GM19239 (cell line): ENCODE data around the gene NOS1AP.
"Not testable (repeated sequence)": the region's sequence is repeated elsewhere in the genome, so short reads cannot be mapped to it uniquely, and the experiment has no call there.

Experiments
- DNase-seq: peaks from one replicate; pipeline ENCODE4 v3.0.0; 2011; ENCODE audit warnings: low spot score; ENCODE audit not compliant: insufficient read length
- FAIRE-seq: peaks from 2 replicates; lab custom pipeline; 2011; peaks lifted over from hg19 to GRCh38; lab: Jason Lieb, UNC

NOS1AP gene

GRCh38 chr1:162186406-162186805 lies 116.9 kb downstream of the NOS1AP start:
- FAIRE-seq (no peak), DNase-seq (no peak)

- no peak for FAIRE-seq
- DNase-seq: no peak
Observed at GRCh38 chr1:162187687-162188276, 118.3 kb downstream of the NOS1AP start.

GRCh38 chr1:162189345-162189744 lies 119.9 kb downstream of the NOS1AP start:
- no peak for FAIRE-seq
- no peak for DNase-seq

- no peak for FAIRE-seq
- no peak for DNase-seq
Observed at GRCh38 chr1:162191396-162192305, 122.2 kb downstream of the NOS1AP start.

DNA sequence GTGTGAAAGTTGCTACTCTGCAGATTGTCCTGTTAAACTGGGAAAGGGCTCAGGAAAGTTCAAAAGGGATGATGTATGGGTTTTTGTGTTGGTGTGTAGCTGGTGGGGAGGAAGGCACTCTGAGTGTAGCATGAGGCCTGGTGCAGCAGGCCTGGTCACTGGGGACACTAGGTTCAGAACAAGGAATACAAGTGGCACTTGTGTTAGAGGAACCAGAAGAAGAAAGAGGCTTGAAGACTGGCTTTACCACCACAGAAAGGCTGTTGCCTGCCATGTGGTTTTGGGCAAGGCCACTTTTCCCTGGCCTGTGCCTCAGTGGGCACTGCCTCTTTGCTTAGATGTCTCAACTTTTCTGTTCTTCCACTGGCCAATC lies 122.8 kb downstream of the NOS1AP start:
- FAIRE-seq: no peak
- no peak for DNase-seq

DNA sequence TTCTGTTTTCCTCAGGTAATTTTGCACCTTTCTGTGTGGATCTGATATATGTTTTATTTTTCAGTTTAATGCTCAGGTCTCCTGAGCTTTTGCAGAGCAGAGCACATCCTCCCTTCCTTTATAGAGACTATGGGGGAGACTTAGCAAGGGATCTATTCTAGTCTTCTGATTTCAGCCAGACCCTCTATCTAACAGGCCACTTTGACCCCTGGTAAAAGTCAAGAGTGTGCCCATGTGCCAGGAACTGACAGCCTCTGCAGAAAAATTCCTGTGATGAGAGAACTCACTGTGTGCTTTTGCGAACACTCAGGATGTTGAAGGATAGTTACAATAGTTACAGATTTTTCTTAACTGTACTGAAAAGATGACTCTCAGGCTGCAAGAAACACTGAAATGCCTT lies 123.3 kb downstream of the NOS1AP start:
- no peak for FAIRE-seq
- DNase-seq: no peak

DNA sequence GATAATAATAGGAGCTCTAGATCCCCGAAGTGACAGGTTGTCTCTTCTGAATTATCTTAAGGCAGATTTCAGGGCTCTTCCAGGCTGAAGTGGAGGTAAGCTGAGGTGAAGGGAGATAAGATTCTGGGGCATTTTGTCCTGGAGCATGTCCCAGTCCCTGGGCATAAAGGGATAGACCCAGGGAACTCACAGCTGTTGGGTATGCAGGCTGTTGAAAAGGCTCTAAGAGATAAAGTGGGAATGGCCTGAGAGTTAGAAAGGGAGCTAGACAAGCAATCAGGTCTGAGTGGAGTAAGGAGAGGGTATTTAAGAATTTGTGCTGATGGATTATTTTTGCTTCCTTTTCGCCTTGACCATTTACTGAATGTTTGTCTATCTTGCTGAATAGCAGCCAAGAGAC lies 123.7 kb downstream of the NOS1AP start:
- DNase-seq (no peak), FAIRE-seq (no peak)

DNA sequence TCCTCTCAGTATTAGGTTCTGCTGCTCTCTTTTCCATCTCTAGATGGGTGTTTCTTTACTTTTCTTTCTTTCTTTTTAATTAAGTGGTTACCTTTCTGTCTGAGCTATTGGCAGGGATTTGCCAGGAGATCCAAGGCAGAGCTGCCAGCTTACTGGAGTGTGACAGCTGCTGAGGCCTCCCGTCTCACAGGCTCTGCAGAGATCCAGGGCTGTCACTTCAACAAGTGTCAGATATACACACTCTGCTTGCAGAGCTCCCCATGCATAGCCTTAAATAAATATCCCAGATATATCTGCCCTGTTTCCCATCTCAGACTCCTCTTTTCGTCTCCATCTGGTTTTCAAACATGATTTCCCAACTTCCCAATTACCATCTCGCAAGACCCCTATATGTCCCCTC lies 124.3 kb downstream of the NOS1AP start:
- FAIRE-seq (no peak), DNase-seq (no peak)

- no peak for DNase-seq
- no peak for FAIRE-seq
Observed at GRCh38 chr1:162195567-162195966, 126.1 kb downstream of the NOS1AP start.

GRCh38 chr1:162196387-162196786 lies 126.9 kb downstream of the NOS1AP start:
- no peak for DNase-seq

DNA sequence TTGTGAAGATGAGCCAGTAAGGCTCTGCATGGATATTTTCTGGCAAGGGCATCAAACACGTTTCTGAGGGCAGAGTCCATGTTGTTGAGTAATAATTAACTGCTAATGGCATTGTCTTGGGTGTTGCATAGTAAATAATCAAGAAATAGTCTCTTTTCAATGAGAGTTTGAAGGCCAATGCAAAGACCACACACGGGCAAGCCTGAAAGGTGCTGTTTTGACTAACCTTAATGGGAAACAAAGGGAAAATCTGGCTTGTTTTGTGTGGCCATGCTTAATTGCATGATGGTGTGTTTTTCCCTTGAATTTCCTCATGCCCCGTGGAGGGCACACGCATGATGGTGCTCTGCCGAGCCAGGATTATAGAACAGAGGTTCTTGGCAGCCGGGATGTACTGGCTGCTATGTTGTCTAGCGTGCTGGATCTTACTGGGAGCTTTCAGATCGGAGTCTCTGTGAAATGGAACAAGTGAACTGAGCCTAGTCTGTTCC lies 127.6 kb downstream of the NOS1AP start:
- no peak for FAIRE-seq

More at GRCh38 chr1:162196387-162196786, 126.9 kb downstream of the NOS1AP start:
- no peak for FAIRE-seq

DNA sequence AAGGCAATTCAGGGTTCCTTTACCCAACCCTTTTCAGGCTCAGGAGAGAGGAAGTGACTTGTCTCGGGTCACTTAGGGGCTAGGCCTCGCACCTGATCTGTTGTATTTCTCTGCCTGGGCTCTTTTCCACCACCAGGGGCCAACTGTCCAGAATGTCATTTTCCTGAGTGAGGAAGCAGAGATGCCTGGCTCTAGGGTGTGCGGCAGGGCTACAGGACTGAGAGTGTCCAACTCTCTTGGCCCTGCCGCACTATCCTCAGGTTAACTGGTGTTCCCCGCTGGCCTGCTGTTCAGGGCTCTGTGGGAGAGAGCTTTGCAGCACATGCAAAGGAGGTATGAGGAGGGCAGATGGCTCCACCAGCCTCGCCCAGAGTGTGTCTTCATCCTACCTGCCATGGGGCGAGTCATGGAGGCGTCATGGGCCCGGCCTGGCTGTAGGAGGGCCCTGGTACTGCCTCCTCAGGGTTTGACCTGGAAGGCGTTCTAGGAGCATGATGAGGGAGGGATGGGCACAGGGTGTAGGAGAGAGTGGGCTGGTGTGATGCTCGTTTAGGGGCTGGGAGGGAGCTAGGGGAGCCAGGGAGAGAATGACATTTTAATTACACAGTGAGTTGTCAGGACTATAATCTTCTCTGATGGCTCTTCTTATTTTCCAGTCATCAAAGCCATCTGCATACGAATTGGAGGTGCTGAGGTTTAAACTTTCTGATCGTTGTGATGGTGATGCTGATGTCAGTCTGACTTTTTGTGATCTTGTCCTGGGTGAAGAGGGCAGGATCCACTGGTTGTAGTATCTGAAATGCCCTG lies 128.3 kb downstream of the NOS1AP start:
- DNase-seq (no peak), FAIRE-seq (no peak)

More for the DNA sequence above, 127.6 kb downstream of the NOS1AP start:
- DNase-seq: no peak

- DNase-seq (no peak), FAIRE-seq (no peak)
Observed at GRCh38 chr1:162200096-162200847, 130.8 kb downstream of the NOS1AP start.

DNA sequence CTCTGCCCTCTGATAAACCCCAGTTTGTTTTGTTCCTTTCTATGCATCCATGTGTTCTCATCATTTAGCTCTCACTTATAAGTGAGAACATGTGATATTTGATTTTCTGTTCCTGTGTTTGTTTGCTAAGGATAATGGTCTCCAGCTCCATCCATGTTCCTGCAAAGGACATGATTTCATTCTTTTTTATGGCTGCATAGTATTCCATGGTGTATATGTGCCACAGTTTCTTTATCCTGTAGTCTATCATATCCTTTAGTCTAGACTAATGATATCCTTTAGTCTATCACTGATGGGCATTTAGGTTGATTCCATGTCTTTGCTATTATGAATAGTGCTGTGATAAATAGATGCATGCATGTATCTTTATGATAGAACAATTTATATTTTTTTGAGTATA lies 131.6 kb downstream of the NOS1AP start:
- not testable (repeated sequence) for FAIRE-seq, DNase-seq

DNA sequence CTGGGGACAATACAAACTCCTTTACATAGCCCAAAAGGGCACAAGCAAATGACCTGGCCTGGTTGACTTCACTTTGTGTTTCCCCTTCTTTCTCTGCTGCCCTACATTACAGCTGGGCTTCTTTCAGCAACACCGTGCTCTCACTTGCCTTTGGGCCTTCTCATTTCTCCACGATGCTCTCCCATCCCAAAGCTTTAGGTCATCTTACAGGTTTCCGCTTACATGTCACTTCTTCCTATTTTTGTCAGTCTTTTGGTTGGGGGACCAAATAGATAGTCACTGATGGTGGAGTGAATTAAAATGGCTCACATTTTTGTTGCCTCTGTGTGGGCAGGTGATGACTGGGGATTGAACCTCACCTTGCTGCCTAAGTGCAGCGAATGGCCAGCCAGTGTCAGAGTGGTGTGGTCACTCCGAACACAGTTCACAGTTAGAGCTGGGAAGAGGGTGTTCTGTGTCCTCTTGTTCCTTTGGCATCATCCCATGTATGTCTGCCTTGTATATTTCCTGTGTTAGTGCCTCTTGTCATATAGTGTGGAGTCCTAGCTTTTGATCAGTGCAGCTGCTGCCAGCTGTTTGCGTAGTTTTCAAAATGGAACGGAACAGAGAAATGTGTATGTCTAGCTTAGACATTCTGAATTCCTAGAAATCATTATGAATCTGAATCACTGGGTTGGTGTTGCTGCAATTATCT lies 134.8 kb downstream of the NOS1AP start:
- FAIRE-seq (no peak), DNase-seq (no peak)

DNA sequence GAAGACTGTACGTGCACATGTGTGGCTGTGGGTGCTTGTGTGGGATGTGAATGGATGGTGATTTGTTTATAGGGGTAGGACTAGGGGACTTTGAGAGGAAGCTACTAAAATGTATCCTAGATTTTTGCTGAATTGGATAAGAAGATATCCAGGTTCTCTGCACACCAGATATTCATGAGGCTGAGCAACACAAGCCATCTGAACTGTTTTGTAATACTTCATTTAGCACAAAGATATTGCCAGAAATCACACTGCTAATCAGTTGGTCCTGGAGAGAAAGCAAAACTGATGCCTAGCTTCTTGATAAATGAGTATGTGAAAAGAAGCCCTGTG lies 135.3 kb downstream of the NOS1AP start:
- no peak for FAIRE-seq
- no peak for DNase-seq

DNA sequence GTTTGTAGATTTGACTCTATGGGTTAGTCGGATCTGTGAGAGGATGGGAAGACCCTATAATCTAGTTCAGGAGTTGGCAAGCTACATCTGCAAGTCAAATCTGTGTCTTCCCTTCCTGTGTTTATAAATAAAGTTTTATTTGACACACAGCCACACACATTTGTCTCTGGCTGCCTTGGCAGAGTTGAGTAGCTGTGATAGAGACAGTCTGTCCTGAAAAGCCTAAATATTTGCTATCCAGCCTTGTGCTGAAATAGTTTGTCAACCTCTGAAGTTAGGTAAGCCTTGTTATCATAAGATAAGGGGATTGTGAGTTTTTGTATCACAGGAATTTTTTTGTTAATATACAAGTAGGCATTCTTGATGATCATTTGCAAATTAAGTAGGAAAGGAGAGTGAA lies 136.8 kb downstream of the NOS1AP start:
- FAIRE-seq: no peak
- DNase-seq: no peak

DNA sequence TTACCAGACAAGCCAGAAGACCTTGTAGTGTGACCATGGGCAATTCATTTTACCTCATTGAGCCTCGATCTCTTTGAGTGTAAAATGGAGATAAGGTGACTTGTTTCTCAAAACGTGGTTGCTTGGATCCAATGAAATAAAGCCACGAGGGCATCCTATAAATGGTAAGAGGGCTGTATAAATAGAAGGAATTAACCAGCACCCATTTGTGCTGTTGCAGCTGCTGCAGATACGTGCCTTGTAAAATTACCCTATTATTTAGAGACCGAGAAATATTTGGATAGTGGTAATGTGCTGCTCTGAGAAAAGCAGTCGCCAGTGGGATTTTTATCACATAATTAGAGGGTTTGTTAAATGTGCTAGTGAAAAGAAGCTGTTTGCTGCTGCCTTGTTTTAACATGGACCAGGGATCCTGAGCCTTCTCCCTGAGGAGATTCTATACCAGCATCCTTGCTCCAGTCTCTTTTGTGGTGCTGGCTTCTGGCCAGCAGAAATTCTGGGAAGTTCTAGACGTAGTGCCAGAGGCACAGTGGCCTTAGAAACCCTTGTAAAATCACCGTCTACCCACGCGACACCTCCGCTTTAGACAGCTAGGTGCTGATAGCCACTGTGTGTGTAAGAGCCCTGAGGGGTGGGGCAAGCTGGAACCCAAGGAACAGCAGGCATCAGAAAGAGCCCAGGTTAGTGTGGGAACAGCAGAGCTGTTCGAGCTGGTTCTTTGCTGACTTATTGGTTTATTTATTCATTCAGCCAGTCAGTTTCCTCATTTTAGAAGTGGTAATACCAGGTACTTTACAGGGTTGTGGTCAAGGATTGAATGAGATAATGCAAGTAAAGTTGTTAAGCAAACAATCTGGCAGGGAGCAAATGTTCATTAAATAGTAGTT lies 137.5 kb downstream of the NOS1AP start:
- DNase-seq (no peak), FAIRE-seq (no peak)

GRCh38 chr1:162207862-162208261 lies 138.4 kb downstream of the NOS1AP start:
- no peak for FAIRE-seq

More at GRCh38 chr1:162207862-162208261, 138.4 kb downstream of the NOS1AP start:
- DNase-seq: no peak
